IPS-20b (cell line): ENCODE results near the gene MDC1.
"Not testable (repeated sequence)": the region's sequence is repeated elsewhere in the genome, so short reads cannot be mapped to it uniquely, and the experiment has no call there.

Experiments
- H3K27ac ChIP-seq: one replicate; pipeline ENCODE4 v1.5.1; 2013; ENCODE audit warnings: low read length
- H3K27me3 ChIP-seq: 2 replicates; pipeline ENCODE4 v1.6.1; 2013; ENCODE audit warnings: mild to moderate bottlenecking, low read length, inconsistent platforms; ENCODE audit not compliant: insufficient read depth
- H3K36me3 ChIP-seq: 2 replicates; pipeline ENCODE4 v1.6.1; 2013; ENCODE audit warnings: low read depth, mild to moderate bottlenecking, inconsistent platforms, low read length, moderate library complexity; ENCODE audit not compliant: insufficient read depth
- H3K4me1 ChIP-seq: 2 replicates; pipeline ENCODE4 v1.6.1; 2013; ENCODE audit warnings: mild to moderate bottlenecking, control low read depth, inconsistent platforms, low read length, moderate library complexity; ENCODE audit not compliant: insufficient read depth
- H3K4me3 ChIP-seq: 2 replicates; pipeline ENCODE4 v1.5.1; 2013; ENCODE audit warnings: mild to moderate bottlenecking, low read length, inconsistent platforms
- H3K9ac ChIP-seq: 2 replicates; pipeline ENCODE4 v1.6.1; 2013; ENCODE audit warnings: low read depth, mild to moderate bottlenecking, inconsistent platforms, low read length, moderate library complexity
- H3K9me3 ChIP-seq: 2 replicates; pipeline ENCODE4 v1.6.1; 2013; ENCODE audit warnings: mild to moderate bottlenecking, low read depth, low read length, inconsistent platforms; ENCODE audit not compliant: insufficient read depth

The MDC1 gene, protein sequence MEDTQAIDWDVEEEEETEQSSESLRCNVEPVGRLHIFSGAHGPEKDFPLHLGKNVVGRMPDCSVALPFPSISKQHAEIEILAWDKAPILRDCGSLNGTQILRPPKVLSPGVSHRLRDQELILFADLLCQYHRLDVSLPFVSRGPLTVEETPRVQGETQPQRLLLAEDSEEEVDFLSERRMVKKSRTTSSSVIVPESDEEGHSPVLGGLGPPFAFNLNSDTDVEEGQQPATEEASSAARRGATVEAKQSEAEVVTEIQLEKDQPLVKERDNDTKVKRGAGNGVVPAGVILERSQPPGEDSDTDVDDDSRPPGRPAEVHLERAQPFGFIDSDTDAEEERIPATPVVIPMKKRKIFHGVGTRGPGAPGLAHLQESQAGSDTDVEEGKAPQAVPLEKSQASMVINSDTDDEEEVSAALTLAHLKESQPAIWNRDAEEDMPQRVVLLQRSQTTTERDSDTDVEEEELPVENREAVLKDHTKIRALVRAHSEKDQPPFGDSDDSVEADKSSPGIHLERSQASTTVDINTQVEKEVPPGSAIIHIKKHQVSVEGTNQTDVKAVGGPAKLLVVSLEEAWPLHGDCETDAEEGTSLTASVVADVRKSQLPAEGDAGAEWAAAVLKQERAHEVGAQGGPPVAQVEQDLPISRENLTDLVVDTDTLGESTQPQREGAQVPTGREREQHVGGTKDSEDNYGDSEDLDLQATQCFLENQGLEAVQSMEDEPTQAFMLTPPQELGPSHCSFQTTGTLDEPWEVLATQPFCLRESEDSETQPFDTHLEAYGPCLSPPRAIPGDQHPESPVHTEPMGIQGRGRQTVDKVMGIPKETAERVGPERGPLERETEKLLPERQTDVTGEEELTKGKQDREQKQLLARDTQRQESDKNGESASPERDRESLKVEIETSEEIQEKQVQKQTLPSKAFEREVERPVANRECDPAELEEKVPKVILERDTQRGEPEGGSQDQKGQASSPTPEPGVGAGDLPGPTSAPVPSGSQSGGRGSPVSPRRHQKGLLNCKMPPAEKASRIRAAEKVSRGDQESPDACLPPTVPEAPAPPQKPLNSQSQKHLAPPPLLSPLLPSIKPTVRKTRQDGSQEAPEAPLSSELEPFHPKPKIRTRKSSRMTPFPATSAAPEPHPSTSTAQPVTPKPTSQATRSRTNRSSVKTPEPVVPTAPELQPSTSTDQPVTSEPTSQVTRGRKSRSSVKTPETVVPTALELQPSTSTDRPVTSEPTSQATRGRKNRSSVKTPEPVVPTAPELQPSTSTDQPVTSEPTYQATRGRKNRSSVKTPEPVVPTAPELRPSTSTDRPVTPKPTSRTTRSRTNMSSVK (N-terminal part only)

DNA sequence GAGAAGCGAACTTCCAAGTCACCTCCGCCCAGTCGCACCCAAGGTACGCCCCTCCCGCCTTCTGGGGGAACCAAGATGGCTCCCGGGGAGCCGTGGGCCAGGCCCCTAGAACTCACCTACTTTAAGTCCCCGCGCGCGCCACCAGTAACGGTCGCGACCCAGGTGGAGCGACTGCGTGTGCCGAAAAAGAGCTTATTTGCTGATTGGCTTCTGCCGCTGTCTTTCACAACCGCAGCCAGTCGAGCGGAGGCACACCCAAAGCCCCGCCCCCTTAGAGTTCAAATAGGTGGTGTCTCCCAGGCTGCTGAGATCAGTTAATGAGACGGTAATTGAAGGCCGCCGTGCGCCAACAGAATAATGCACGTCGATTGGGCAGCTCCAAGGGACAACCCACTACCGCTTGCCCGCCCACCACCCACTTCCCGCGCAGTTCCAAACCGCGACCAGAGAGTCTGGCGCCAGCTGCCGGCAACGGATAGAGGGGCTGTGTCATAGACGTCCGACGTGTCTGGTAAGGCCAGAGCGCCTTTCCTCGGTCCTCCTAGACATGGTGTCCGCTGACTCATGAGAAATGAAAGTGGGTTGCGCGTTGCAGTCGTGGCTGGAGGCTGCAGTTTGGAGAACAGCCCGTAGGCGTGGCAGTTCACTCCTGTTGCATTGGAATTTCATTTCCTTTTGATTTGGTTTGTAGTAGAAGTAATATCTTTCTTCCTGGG, at the start of gene MDC1:
Gene MDC1 (minus strand): TSS at position 153 of the 716 bp plus-strand sequence. CDS start 2,106 bp downstream, outside the sequence.
- no peaks in the 10 kb centered on the region for H3K9me3 ChIP-seq
- H3K27me3 ChIP-seq = no peaks in the 10 kb centered on the region
- H3K36me3 ChIP-seq = peaks cover 40% of the 10 kb centered on the region
- H3K9ac ChIP-seq = peak within 1 kb of the TSS; percentile 95
- H3K27ac ChIP-seq = peak within 1 kb of the TSS; percentile 75
- peak within 1 kb of the TSS; percentile 64 for H3K4me3 ChIP-seq
- H3K4me1 ChIP-seq = peaks cover 5% of the 10 kb centered on the region; the same call in 1 of the 2 replicates

DNA sequence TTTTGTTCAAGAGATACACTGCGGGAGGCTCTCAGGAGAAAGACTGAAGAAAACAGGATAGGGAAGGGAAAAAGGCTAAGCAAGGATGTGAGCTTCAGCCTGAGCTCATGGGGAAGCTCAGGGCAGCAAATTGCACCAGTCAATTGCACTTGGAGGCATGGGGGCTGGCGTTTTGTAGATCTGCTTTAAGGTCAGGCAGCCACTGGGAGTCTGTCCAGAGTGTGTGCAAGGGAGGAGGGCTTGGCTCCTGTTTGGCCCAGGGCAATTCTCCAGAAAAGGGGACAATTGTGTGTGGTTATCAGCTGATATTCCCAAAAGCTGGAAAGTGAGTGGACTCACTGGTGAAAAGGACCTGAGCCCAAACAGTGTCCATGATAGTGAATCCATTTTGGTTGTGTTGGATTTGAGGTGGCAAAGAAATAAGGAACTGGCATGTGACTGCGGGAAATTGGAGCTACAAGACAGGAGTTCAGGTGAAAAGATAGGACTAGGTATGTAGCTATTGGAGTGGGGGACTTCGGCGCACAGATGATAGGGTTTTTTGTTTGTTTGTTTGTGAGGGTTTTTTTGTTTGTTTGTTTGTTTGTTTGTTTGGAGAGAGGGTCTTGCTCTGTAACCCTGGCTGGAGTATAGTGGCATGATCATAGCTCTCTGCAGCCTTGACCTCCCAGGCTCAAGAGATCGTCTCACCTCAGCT, 49.5 kb upstream of the MDC1 start:
- H3K27me3 ChIP-seq = no peaks in the 10 kb centered on the region
- peak overlapping the region; percentile 18 for H3K27ac ChIP-seq
- H3K4me1 ChIP-seq = peaks cover 48% of the 10 kb centered on the region
- no peak overlapping the region for H3K4me3 ChIP-seq
- peak overlapping the region; percentile 1; the same call in 1 of the 2 replicates for H3K9ac ChIP-seq
- H3K9me3 ChIP-seq = no peaks in the 10 kb centered on the region
- no peaks in the 10 kb centered on the region for H3K36me3 ChIP-seq

GRCh38 chr6:30765495-30765894, 48.4 kb upstream of the MDC1 start:
- H3K4me1 ChIP-seq = peaks cover 51% of the 10 kb centered on the region
- H3K36me3 ChIP-seq, H3K27ac ChIP-seq, H3K27me3 ChIP-seq, H3K9me3 ChIP-seq: not testable (repeated sequence)
- H3K9ac ChIP-seq = peak overlapping the region; percentile 30; the same call in 1 of the 2 replicates
- H3K4me3 ChIP-seq = peak overlapping the region; percentile 21; the same call in 1 of the 2 replicates

DNA sequence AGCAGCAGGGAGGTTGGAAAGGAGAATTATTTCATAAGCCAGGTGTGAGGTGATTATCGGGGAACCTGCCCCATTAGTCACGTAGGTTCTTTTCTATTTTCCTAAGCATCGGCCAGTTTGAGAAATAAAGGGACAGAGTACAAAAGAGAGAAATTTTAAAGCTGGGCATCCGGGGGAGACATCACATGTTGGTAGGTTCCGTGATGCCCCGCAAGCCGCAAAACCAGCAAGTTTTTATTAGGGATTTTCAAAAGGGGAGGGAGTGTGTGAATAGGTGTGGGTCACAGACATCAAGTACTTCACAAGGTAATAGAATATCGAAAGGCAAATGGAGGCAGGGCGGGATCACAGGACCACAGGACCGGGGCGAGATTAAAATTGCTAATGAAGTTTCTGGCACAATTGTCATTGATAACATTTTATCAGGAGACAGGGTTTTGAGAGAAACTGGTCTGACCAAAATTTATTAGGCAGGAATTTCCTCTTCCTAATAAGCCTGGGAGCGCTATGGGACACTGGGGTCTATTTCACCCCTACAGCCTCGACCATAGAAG, 47.5 kb upstream of the MDC1 start:
- peaks cover 44% of the 10 kb centered on the region for H3K4me1 ChIP-seq
- H3K27me3 ChIP-seq = not testable (repeated sequence)

GRCh38 chr6:30763618-30764489, 46.8 kb upstream of the MDC1 start:
- H3K4me3 ChIP-seq = peak overlapping the region; percentile 27; the same call in 1 of the 2 replicates
- no peaks in the 10 kb centered on the region for H3K36me3 ChIP-seq
- H3K4me1 ChIP-seq = peaks cover 42% of the 10 kb centered on the region
- H3K27me3 ChIP-seq = no peaks in the 10 kb centered on the region
- H3K27ac ChIP-seq = peak overlapping the region; percentile 67
- H3K9me3 ChIP-seq = no peaks in the 10 kb centered on the region
- H3K9ac ChIP-seq = peak overlapping the region; percentile 60; the same call in 1 of the 2 replicates

More for the DNA sequence above, 47.5 kb upstream of the MDC1 start:
- Histone ChIP-seq H3K4me3 (peak overlapping the region; percentile 27; the same call in 1 of the 2 replicates), H3K27ac (peak overlapping the region; percentile 4), H3K9ac (peak overlapping the region; percentile 60; the same call in 1 of the 2 replicates)
- not testable (repeated sequence) for H3K36me3 ChIP-seq, H3K9me3 ChIP-seq

- H3K9ac ChIP-seq = peak overlapping the region; percentile 60; the same call in 1 of the 2 replicates
- H3K36me3 ChIP-seq = no peaks in the 10 kb centered on the region
- peak overlapping the region; percentile 67 for H3K27ac ChIP-seq
- no peak overlapping the region for H3K4me3 ChIP-seq
- peaks cover 41% of the 10 kb centered on the region for H3K4me1 ChIP-seq
- H3K9me3 ChIP-seq = no peaks in the 10 kb centered on the region
- no peaks in the 10 kb centered on the region for H3K27me3 ChIP-seq
Measured at GRCh38 chr6:30763155-30763617, 46.1 kb upstream of the MDC1 start.

DNA sequence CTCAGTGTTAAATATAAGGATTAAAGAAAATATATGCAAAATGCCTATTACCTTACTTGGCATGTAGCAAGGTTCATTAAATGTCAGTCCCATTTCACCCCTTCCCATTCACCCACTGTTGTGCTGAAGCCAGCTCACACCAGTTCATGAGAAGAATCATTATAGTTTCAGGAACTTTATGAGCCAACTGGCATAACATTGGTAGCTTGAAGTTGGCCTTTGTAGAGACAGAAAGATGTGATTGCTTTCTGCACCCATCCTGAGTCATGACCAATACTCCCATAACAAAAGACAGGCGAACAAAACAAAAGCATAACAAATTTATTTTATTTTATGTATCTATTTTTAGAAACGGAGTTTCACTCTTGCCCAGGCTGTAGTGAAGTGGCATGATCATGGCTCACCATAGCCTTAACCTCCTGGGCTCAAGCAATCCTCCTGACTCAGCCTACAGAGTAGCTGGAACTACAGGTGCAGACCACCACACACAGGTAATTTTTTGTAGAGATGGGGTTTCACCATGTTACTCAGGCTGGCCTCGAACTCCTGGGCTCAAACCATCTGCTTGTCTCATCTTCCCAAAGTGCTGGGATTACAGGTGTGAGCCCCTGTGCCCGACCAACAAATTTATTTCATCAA, 44.8 kb upstream of the MDC1 start:
- Histone ChIP-seq H3K4me3 (no peak overlapping the region), H3K9me3 (no peaks in the 10 kb centered on the region), H3K4me1 (peaks cover 41% of the 10 kb centered on the region), H3K27ac (no peak overlapping the region), H3K9ac (0 out of 2 replicates have a peak overlapping the region, but pooled peaks have one; percentile 4), H3K27me3 (no peaks in the 10 kb centered on the region), H3K36me3 (no peaks in the 10 kb centered on the region)

GRCh38 chr6:30760549-30760948, 43.5 kb upstream of the MDC1 start:
- Histone ChIP-seq H3K36me3 (no peaks in the 10 kb centered on the region), H3K4me3 (no peak overlapping the region), H3K27me3 (no peaks in the 10 kb centered on the region), H3K9ac (no peak overlapping the region), H3K4me1 (peaks cover 32% of the 10 kb centered on the region), H3K9me3 (no peaks in the 10 kb centered on the region), H3K27ac (no peak overlapping the region)

GRCh38 chr6:30759575-30760239, 42.6 kb upstream of the MDC1 start:
- Histone ChIP-seq H3K4me3 (no peak overlapping the region), H3K36me3 (no peaks in the 10 kb centered on the region), H3K27ac (no peak overlapping the region), H3K9me3 (no peaks in the 10 kb centered on the region), H3K27me3 (no peaks in the 10 kb centered on the region), H3K9ac (no peak overlapping the region), H3K4me1 (peaks cover 27% of the 10 kb centered on the region)
